Gastrocnemius medialis (tissue), 4 donors: ENCODE measurements around the gene EDARADD. TPM values are rescaled to one million over a fixed set of nuclear protein-coding genes. Genes with fewer than 3 reads are reported as not detected.
A peak's percentile ranks its signal among the peaks of the same experiment; 100 is the strongest.

Experiments used
- ATAC-seq, 2 donors: fragments of 150-250 bp; one replicate each; pipeline ENCODE4 v1.9.1; 2016
- DNase-seq, 2 donors: peaks; one replicate each; pipeline ENCODE4 v3.0.0-alpha.2; 2019
- H3K27ac ChIP-seq, 4 donors: fragments of 200-600 bp; sonication (generic); 1 replicate in 1 of 4; 2 replicates in 3 of 4; pipeline ENCODE4 v1.5.1; 2016 to 2018; ENCODE audit warnings: mild to moderate bottlenecking in 2 of 4, moderate library complexity in 1 of 4
- H3K27me3 ChIP-seq, 3 donors: fragments of 200-600 bp; sonication (generic) in 2 of 3; 1 replicate in 1 of 3; 2 replicates in 2 of 3; pipeline versions ENCODE4 v1.5.1 to v1.6.0; 2016 to 2019; ENCODE audit warnings: mild to moderate bottlenecking in 1 of 3, moderate library complexity in 1 of 3
- H3K36me3 ChIP-seq, 2 donors: fragments of 200-600 bp; sonication (generic) in 1 of 2; one replicate each; pipeline ENCODE4 v1.5.1; 2017 to 2018
- H3K4me1 ChIP-seq, 2 donors: fragments of 200-600 bp; sonication (generic) in 1 of 2; one replicate each; pipeline ENCODE4 v1.5.1; 2016 to 2017; ENCODE audit warnings: mild to moderate bottlenecking in 2 of 2
- H3K4me3 ChIP-seq, 4 donors: fragments of 200-600 bp; sonication (generic) in 3 of 4; 1 replicate in 1 of 4; 2 replicates in 3 of 4; pipeline ENCODE4 v1.5.1; 2016 to 2019; ENCODE audit warnings: mild to moderate bottlenecking in 2 of 4
- H3K9me3 ChIP-seq, 3 donors: fragments of 200-600 bp; sonication (generic) in 2 of 3; 1 replicate in 1 of 3; 2 replicates in 2 of 3; pipeline ENCODE4 v1.5.1; 2016 to 2019
- CTCF ChIP-seq, 5 experiments: fragments of 450-650 bp in 3 of 5; fragments of 200-600 bp in 2 of 5; sonication (generic) in 2 of 5; IDR thresholded peaks in 4 of 5; conservative IDR thresholded peaks in 1 of 5; 1 replicate in 4 of 5; 2 replicates in 1 of 5; pipeline ENCODE4 v1.5.1; 2016 to 2019; ENCODE audit warnings: antibody characterized with exemption in 5 of 5, mild to moderate bottlenecking in 3 of 5, moderate library complexity in 3 of 5
- POLR2A ChIP-seq, 2 donors: fragments of 450-650 bp; IDR thresholded peaks; one replicate each; pipeline ENCODE4 v1.6.1; 2017; ENCODE audit warnings: antibody characterized with exemption in 2 of 2, mild to moderate bottlenecking in 2 of 2, moderate library complexity in 2 of 2
- in situ Hi-C, 4 donors: fragments of 200-750 bp; cut with MboI; loops; one replicate each; pipeline versions ENCODE4 v1.15.0 to v1.8.0; 2017; ENCODE audit warnings: low sequenced_read_pairs in 4 of 4
- intact Hi-C: fragments of 100-400 bp; cut with DNase I; formaldehyde crosslinking; loops from one replicate; pipeline ENCODE4 v1.15.1; 2023; ENCODE audit warnings: low total_unique reads
- total RNA-seq, 4 donors: library from RNA; depleted of rRNA; stranded (reverse); fragments of >200 nt; gene quantifications; one replicate each; pipeline versions ENCODE4 v1.1.0 to v1.2.3, GENCODE V29; 2016

Gene EDARADD
- not detected for total RNA-seq

- DNase-seq (no peak), ATAC-seq (no peak)
- H3K9me3 ChIP-seq: no peaks in the 10 kb centered on the region
- TF ChIP-seq POLR2A (IDR thresholded peaks at IDR 0.05): no peak
- TF ChIP-seq CTCF (IDR thresholded peaks at IDR 0.05 in 4 of 5, conservative IDR thresholded peaks at IDR 0.05 in 1 of 5): no peak
- peak within 1 kb of the TSS; percentile 47 to 59 (median 50) for H3K4me3 ChIP-seq
- in situ Hi-C loops: no loop called here
- no peaks in the 10 kb centered on the region for H3K36me3 ChIP-seq
- peaks cover 0 to 3% of the 10 kb centered on the region in 2 donors for H3K4me1 ChIP-seq
- H3K27ac ChIP-seq: no peak within 1 kb of the TSS
- H3K27me3 ChIP-seq: peaks cover 19 to 44% (median 29%) of the 10 kb centered on the region in 3 donors
- intact Hi-C loops: no loop called here
Observed at GRCh38 chr1:236393681-236394481, at the start of gene EDARADD. Gene EDARADD (plus strand): TSS chr1:236394286. CDS start chr1:236394445, 159 bp downstream.

GRCh38 chr1:236345728-236346127 lies 48.4 kb upstream of the EDARADD start:
- Histone ChIP-seq H3K4me3 (no peak overlapping the region), H3K4me1 (no peaks in the 10 kb centered on the region), H3K36me3 (no peaks in the 10 kb centered on the region), H3K27me3 (no peaks in the 10 kb centered on the region), H3K9me3 (no peaks in the 10 kb centered on the region), H3K27ac (no peak overlapping the region)
- in situ Hi-C loops: no loop called here
- intact Hi-C loops: no loop called here
- DNase-seq: no peak
- ATAC-seq: no peak
- TF ChIP-seq CTCF (IDR thresholded peaks at IDR 0.05 in 4 of 5, conservative IDR thresholded peaks at IDR 0.05 in 1 of 5) (no peak), POLR2A (IDR thresholded peaks at IDR 0.05) (no peak)

GRCh38 chr1:236348071-236348470 lies 46.0 kb upstream of the EDARADD start:
- ATAC-seq: no peak

GRCh38 chr1:236350308-236350707 lies 43.8 kb upstream of the EDARADD start:
- Histone ChIP-seq H3K4me3 (no peak overlapping the region), H3K27ac (no peak overlapping the region), H3K27me3 (no peaks in the 10 kb centered on the region), H3K36me3 (no peaks in the 10 kb centered on the region), H3K9me3 (no peaks in the 10 kb centered on the region), H3K4me1 (no peaks in the 10 kb centered on the region)
- in situ Hi-C loops: no loop called here
- intact Hi-C loops: no loop called here
- DNase-seq (no peak), ATAC-seq (no peak)
- TF ChIP-seq CTCF (IDR thresholded peaks at IDR 0.05 in 4 of 5, conservative IDR thresholded peaks at IDR 0.05 in 1 of 5): no peak
- TF ChIP-seq POLR2A (IDR thresholded peaks at IDR 0.05): no peak

More at GRCh38 chr1:236348071-236348470, 46.0 kb upstream of the EDARADD start:
- DNase-seq: no peak
- in situ Hi-C loops (no loop called here), intact Hi-C loops (no loop called here)
- no peak for TF ChIP-seq CTCF (IDR thresholded peaks at IDR 0.05 in 4 of 5, conservative IDR thresholded peaks at IDR 0.05 in 1 of 5)
- TF ChIP-seq POLR2A (IDR thresholded peaks at IDR 0.05): no peak
- Histone ChIP-seq H3K36me3 (no peaks in the 10 kb centered on the region), H3K9me3 (no peaks in the 10 kb centered on the region), H3K4me1 (no peaks in the 10 kb centered on the region), H3K27ac (no peak overlapping the region), H3K27me3 (no peaks in the 10 kb centered on the region), H3K4me3 (no peak overlapping the region)
